ENCODE results near the gene USP6NL.

- TF ChIP-seq CHD1 (IDR thresholded peaks at IDR 0.05; ENCODE audit: low read length) = no peak
- TF ChIP-seq, protein P1, sequence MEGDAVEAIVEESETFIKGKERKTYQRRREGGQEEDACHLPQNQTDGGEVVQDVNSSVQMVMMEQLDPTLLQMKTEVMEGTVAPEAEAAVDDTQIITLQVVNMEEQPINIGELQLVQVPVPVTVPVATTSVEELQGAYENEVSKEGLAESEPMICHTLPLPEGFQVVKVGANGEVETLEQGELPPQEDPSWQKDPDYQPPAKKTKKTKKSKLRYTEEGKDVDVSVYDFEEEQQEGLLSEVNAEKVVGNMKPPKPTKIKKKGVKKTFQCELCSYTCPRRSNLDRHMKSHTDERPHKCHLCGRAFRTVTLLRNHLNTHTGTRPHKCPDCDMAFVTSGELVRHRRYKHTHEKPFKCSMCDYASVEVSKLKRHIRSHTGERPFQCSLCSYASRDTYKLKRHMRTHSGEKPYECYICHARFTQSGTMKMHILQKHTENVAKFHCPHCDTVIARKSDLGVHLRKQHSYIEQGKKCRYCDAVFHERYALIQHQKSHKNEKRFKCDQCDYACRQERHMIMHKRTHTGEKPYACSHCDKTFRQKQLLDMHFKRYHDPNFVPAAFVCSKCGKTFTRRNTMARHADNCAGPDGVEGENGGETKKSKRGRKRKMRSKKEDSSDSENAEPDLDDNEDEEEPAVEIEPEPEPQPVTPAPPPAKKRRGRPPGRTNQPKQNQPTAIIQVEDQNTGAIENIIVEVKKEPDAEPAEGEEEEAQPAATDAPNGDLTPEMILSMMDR (IDR thresholded peaks at IDR 0.05 in 2 of 3, conservative IDR thresholded peaks at IDR 0.05 in 1 of 3; ENCODE audit: insufficient read depth in 2 of 3, low read depth in 1 of 3, low read length in 3 of 3) = no peak
- TF ChIP-seq AFF4 (CRISPR knock-in tag; IDR thresholded peaks at IDR 0.05) = no peak
- TF ChIP-seq POLR2A (conservative IDR thresholded peaks at IDR 0.05) = no peak
- no peak for TF ChIP-seq ZNF282 (CRISPR knock-in tag; IDR thresholded peaks at IDR 0.05)
Observed at GRCh38 chr10:11579885-11580284, 31.6 kb downstream of the USP6NL start.
